ENCODE results near the gene ZG16.

ZG16 gene

GRCh38 chr16:29809850-29810698, 32.0 kb downstream of the ZG16 start:
- DNase-seq (ENCODE audit: low spot score): no peak

- no peak for DNase-seq (ENCODE audit: low spot score)
Observed at GRCh38 chr16:29810699-29811169, 32.7 kb downstream of the ZG16 start.

DNA sequence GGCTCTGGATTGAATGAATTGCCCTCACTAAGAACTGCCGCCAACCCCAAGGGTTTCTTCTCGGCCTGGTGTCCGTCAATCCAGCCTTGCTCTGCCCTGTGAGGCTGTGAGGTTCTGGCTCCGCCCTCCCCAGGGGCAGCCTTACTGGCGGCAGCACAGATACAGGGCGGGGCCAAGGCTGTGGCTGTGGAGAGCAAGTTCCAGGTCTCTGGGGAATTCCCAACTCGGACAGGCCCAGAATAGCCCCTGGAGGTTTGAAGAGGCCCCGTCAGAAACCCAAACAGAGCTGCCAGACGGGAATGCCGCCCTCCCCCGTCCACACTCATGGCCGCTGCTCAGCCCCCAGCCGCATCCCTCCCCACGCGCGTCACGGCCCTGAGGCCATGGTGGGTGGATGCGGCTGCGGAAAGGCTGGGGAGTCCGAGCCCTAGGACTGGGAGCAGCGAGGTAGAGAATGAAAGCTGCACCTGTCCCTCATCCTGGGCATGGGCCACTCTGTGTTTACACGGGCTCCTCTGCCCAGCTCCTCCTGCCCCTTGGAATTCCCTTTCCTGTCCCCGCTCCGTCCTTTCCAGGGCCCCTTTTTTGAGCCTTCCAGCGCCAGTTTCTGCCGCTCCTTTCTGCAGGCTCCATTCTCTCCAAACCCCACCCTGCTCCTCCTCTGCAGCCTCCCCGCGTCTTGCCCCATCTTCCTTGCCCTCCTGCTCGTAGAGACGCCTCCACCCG, 33.3 kb downstream of the ZG16 start:
- DNase-seq (ENCODE audit: low spot score): peak; percentile 88

DNA sequence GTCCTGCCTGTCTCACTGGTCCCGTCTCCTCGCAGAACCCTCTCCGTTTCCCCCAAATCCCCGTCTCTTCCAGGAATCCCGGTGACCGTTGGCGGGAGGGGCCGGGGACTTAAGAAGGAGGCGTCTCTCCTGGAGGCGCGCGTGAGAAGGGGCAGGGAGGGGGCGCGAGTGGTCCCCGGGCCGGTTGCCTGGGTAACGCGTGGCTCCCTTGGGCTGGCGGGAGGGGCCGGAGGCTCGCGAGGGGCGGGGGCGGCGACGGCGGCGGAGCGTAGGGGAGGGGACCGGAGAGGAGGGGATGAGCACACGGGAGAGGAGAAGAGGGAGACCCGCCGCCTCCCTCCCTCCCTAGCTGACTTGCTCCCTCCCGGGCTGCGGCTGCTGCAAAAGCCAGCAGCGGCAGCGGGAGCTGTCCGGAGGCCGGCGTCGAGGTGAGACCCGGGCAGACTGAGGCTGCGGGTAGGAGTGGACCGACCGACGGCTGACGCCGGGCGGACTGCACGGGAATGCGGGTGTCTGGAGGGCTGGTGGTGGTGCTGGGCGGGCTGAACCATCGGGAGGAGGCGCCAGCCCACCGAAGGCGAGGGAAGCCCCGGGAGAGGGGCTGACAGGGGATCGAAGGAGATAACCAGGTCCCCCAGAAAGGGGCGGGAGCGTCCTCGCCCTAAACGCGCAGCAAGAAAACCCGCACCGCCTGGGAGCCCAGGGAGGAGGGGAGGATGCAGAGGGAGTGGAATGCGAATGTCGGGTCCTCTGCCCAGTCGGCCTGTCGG, 34.0 kb downstream of the ZG16 start, which contains the start of gene PRRT2:
TSS of gene PRRT2 (plus strand) at position 298 of the 770 bp plus-strand sequence. CDS start 862 bp downstream, outside the sequence.
- peak; percentile 28 for DNase-seq (ENCODE audit: low spot score)

DNA sequence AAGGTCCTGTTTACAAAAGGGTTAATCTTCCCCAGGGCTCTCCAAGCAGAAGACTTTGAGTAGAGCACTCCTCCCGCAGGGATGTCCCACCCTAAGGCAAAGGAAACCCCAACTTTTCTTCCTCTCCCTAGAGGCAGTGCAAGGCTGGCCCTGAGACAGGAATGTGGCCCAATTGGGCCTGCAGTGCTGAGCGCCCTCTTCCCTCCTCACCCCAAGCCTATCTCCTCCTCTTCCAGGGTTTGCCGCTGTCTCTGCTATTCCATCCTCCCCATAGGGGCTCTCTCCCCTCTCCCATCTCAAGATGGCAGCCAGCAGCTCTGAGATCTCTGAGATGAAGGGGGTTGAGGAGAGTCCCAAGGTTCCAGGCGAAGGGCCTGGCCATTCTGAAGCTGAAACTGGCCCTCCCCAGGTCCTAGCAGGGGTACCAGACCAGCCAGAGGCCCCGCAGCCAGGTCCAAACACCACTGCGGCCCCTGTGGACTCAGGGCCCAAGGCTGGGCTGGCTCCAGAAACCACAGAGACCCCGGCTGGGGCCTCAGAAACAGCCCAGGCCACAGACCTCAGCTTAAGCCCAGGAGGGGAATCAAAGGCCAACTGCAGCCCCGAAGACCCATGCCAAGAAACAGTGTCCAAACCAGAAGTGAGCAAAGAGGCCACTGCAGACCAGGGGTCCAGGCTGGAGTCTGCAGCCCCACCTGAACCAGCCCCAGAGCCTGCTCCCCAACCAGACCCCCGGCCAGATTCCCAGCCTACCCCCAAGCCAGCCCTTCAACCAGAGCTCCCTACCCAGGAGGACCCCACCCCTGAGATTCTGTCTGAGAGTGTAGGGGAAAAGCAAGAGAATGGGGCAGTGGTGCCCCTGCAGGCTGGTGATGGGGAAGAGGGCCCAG, 34.9 kb downstream of the ZG16 start:
- no peak for DNase-seq (ENCODE audit: low spot score)

GRCh38 chr16:29813644-29814562, 35.8 kb downstream of the ZG16 start:
- no peak for DNase-seq (ENCODE audit: low spot score)

- no peak for DNase-seq (ENCODE audit: low spot score)
Observed at GRCh38 chr16:29814592-29814991, 36.5 kb downstream of the ZG16 start.

DNA sequence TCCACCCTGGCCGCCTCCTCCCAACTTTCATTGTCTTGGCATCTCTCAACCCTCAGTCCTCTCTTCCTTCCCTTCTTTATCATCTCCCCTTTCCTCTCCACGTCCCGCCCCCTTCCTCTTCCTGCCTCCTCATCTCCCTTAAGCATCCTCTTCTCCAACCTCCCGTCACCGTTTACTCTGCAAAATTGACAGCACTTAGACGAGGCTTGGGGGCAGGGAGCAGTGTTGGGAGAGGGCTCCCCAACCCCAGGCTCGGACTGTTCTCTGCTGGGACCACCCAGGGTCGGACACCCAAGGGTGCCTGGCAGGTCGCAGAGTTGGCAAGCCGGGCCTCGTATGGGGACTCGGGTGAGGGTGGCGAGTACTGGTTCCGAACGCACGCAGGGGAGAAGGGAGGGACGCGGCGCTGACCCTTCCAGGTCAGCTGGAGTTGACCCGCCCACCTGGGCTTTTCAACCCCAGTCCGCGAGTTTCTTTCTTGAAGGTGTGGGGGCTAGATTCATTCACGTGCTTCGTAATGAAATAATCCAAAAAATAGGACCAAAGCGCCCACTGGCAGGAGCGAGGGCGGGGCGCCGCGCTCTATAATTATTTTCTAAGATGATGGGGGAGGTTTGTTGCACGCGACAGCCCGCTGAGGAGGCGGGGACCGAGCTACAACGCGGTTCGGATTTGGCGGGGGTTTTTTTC, 37.1 kb downstream of the ZG16 start:
- DNase-seq (ENCODE audit: low spot score): no peak

DNA sequence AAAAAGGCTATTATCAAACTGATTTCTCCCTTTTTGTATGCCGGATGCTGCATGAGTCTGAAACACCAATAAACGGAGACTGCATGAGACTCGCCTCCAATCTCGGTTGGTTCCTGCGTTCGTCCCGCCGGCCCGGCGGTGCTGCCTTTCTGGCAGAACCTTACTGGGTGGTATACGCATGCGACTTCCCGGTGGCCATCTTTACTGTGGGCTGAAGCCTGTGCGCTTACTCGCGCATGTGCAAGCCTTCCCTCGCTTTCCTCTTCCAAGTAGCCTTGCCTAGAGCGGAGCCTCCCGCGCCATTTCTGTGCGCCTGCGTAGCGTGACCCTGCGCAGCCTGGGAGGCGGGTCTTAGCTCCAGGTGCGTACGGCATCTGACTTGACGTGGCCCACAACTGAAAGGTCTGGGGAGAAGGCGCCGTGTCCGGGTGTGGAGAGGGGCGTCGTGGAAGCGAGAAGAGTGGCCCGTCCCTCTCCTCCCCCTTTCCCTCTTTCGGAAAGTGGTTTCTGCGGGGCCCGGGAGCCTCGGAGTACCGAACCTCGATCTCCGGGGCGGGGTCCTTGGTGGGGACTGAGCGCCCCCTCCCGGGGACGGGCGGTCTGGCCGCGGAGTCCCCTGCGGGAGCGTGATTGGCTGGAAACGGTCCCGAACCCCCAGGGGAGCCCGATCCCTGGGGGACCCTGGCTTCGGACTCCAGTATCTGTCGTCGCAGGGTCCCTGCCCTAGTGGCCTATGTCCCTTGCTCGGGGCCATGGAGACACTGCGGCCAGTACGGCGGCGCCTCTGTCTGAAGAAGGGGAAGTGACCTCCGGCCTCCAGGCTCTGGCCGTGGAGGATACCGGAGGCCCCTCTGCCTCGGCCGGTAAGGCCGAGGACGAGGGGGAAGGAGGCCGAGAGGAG, 38.0 kb downstream of the ZG16 start, which contains the start of gene PAGR1:
TSS of gene PAGR1 (plus strand) at position 360 of the 901 bp plus-strand sequence. CDS start at position 734, 374 bp downstream.
- peak; percentile 97 for DNase-seq (ENCODE audit: low spot score)

DNA sequence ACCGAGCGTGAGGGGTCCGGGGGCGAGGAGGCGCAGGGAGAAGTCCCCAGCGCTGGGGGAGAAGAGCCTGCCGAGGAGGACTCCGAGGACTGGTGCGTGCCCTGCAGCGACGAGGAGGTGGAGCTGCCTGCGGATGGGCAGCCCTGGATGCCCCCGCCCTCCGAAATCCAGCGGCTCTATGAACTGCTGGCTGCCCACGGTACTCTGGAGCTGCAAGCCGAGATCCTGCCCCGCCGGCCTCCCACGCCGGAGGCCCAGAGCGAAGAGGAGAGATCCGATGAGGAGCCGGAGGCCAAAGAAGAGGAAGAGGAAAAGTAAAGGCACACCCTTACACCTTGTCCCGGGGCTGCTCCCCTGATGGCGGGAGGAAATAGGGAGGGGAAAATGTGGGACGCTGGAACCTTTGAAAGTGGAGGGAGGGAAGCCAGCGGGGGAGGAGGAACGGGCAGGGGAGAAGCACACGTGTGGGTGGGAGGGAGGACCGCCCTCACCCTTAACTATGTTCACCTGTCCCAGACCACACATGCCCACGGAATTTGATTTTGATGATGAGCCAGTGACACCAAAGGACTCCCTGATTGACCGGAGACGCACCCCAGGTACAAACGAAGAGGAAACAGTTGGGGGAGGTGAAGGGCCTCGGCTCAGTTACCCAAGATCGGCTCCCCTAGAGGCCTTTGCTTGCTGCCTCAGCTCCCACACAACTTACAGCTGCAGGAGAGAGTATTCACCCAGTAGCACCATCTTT, 38.8 kb downstream of the ZG16 start:
- no peak for DNase-seq (ENCODE audit: low spot score)

DNA sequence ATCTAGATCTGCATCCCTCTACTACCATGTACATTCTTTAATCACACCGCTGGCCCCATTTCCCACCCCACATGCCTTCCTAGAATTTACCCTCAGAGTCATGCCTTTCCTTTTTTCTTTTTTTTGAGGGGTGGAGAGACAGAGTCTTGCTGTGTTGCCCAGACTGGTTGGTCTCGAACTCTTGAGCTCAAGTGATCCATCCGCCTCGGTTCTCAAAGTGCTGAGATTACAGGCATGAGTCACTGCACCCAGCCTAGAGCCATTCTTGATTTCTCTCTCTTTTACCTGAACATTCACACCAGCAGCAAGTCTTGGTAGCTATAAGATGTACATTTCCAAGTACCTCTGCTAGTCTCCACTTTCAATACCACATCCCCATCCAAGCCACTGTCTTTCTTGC, 40.0 kb downstream of the ZG16 start:
- DNase-seq (ENCODE audit: low spot score): no peak

- no peak for DNase-seq (ENCODE audit: low spot score)
Observed at GRCh38 chr16:29819506-29819905, 41.5 kb downstream of the ZG16 start.

- DNase-seq (ENCODE audit: low spot score): peak; percentile 66
Observed at GRCh38 chr16:29820271-29820701, 42.2 kb downstream of the ZG16 start, which contains the start of gene MVP. TSS of gene MVP (plus strand) at chr16:29820462. CDS start at chr16:29830550, 10,088 bp downstream.

DNA sequence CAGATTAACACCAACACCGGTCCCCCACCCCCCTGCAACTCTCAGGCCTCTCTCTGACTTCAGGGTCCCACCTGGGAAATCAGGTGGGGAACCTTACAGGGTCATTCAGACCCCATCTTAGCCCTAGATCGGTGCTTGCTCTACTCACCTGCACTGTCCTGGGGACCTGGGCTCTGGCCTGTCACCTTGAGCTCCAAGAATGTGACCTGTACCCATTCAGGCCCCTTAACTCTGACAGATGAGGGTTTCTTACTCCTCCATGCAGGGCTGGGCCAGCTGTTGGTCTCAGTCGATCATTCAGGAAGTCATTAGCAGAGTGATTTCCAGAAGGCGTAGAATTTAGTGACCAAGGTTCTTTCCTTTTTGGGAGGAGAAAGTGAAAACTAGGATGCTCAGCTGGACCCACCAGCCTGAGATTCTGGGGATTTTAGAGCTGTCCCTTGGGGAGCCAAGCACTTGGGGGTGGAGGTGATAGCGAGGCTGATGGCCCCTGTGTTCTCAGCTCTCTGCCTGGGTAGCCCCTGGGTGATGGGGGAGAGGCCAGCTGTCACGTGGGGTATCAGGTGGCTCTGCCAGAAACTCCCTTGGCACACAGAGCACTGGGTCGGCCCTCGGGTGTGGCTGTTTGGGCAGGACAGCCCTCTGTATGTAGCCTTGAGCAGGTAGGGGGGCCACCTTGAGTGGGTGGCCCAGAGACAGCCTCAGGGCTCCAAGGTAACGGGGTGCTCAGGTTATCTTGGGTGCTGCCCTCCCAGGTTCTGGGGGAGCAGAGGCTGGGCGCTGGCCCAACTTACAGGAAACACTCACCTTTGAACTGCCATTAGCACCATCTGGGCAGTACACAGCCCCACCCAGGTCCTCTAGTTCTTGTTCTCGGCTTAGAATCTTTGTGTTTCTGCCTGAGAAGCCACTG, 42.9 kb downstream of the ZG16 start:
- DNase-seq (ENCODE audit: low spot score): peak; percentile 49

DNA sequence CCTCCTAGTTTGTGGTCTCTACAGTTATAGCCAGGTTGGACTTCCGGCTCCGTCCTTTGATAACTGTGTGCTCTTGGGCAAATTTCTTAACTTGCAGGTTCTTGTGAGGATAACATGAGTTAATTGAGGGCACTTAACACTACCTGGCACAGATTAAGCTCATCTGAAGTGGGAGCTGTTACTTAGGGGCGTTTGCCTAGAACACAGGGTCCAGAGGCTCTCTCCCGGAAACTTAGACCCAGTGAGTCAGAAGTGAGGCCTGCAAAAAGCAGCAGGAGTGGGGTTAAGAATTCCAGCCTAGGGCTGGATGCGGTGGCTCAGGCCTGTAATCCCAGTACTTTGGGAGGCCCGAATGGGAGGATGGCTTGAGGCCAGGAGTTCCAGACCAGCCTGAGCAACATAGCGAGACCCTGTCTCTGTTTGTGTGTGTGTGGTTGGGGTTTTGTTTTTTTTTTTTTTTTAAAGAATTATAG, 43.6 kb downstream of the ZG16 start:
- DNase-seq (ENCODE audit: low spot score): no peak

DNA sequence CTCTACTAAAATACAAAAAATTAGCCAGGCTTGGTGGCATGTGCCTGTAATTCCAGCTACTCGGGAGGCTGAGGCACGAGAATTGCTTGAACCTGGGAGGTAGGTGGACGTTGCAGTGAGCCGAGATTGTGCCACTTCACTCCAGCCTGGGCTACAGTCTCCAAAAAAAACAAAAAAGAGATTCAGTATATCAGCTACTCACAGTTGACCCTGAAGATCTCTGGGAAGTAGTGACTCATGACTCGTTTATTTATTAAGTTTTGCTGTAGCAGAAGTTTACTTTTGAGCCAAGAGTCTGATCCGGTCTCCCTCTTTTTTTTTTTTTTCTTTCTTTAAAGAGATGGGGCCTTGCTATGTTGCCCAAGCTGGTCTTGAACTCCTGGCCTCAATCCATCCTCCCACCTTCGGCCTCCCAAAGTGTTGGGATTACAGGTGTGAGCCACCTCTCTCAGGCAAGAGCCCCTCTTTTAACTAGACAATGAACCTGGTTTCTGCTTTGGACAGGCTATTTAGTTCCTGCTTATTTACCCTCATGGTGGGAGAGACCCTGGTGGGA, 46.6 kb downstream of the ZG16 start:
- DNase-seq (ENCODE audit: low spot score): no peak

Measured in hematopoietic multipotent progenitor cell treated with erythropoietin and hydrocortisone succinate and interleukin-3 and kit ligand, for 17 days (in vitro differentiated cells).